GM19043 (cell line): ENCODE data around the gene CNNM1.

Source experiments
- ATAC-seq: cut with Tn5 transposase; IDR thresholded peaks from one replicate; pipeline ENCODE4 v1.9.1; 2021; ENCODE audit warnings: low read depth; ENCODE audit not compliant: unreplicated experiment

Gene CNNM1

GRCh38 chr10:99331207-99331803, 2.1 kb downstream of the CNNM1 start:
- ATAC-seq, result no peak

GRCh38 chr10:99337311-99337811, 8.2 kb downstream of the CNNM1 start:
- ATAC-seq, result no peak

- no peak for ATAC-seq
Observed at GRCh38 chr10:99337901-99338300, 8.7 kb downstream of the CNNM1 start.

GRCh38 chr10:99339077-99339476, 9.9 kb downstream of the CNNM1 start:
- no peak for ATAC-seq

- no peak for ATAC-seq
Observed at GRCh38 chr10:99339563-99340047, 10.4 kb downstream of the CNNM1 start.

GRCh38 chr10:99340650-99341049, 11.5 kb downstream of the CNNM1 start:
- no peak for ATAC-seq

GRCh38 chr10:99341248-99341647, 12.1 kb downstream of the CNNM1 start:
- ATAC-seq, result no peak

- no peak for ATAC-seq
Observed at GRCh38 chr10:99341860-99342490, 12.8 kb downstream of the CNNM1 start.

- ATAC-seq, result no peak
Observed at GRCh38 chr10:99343262-99343661, 14.1 kb downstream of the CNNM1 start.

GRCh38 chr10:99344715-99345114, 15.6 kb downstream of the CNNM1 start:
- ATAC-seq, result no peak

GRCh38 chr10:99345350-99345749, 16.2 kb downstream of the CNNM1 start:
- ATAC-seq, result no peak

GRCh38 chr10:99346247-99346646, 17.1 kb downstream of the CNNM1 start:
- no peak for ATAC-seq

- ATAC-seq, result no peak
Observed at GRCh38 chr10:99347672-99348071, 18.5 kb downstream of the CNNM1 start.

GRCh38 chr10:99353182-99353581, 24.0 kb downstream of the CNNM1 start:
- no peak for ATAC-seq

- ATAC-seq, result no peak
Observed at GRCh38 chr10:99357691-99358090, 28.5 kb downstream of the CNNM1 start.

GRCh38 chr10:99358101-99358500, 28.9 kb downstream of the CNNM1 start:
- ATAC-seq, result no peak

GRCh38 chr10:99360934-99361333, 31.8 kb downstream of the CNNM1 start:
- ATAC-seq, result no peak

- no peak for ATAC-seq
Observed at GRCh38 chr10:99364125-99364524, 35.0 kb downstream of the CNNM1 start.

- no peak for ATAC-seq
Observed at GRCh38 chr10:99365311-99365710, 36.2 kb downstream of the CNNM1 start.

- no peak for ATAC-seq
Observed at GRCh38 chr10:99365736-99366135, 36.6 kb downstream of the CNNM1 start.

GRCh38 chr10:99366666-99367065, 37.5 kb downstream of the CNNM1 start:
- ATAC-seq, result no peak

- ATAC-seq, result no peak
Observed at GRCh38 chr10:99368646-99369045, 39.5 kb downstream of the CNNM1 start.
